Measurements from ENCODE around the gene CAB39L. TPM values are rescaled to one million over a fixed set of nuclear protein-coding genes. Genes with fewer than 3 reads are reported as not detected.

CAB39L gene
- total and polyA plus RNA-seq, 2 of the 4 experiments (the other 2 are of a cell fraction) = 8.5 to 16.7 TPM

DNA sequence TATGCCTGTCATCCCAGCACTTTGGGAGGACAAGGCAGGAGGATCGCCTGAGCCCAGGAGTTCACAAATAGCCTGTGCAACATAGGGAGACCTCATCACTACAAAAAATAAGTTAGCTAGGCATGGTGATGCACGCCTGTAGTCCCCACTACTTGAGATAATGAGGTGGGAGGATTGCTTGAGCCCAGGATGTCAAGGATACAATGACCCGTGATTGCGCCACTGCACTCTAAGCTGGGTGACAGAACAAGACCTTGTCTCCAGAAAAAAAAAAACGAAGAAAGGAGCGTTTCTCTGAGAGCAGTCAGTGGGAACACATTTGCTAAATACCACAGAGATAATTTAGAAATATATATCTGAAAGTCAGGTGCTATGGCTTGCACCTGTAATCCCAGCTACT, 184.3 kb downstream of the CAB39L start:
- DNase-seq = no peak
- no peak for ATAC-seq (ENCODE audit: low read depth)
- H3K14ac ChIP-seq (replicated peaks; ENCODE audit: low read depth, low read length) = no peak overlapping the region
- no peak overlapping the region for H2BK15ac ChIP-seq (ENCODE audit: low read depth, low read length)
- no peak overlapping the region for H3K9ac ChIP-seq (ENCODE audit: low read depth, low read length)
- H4K5ac ChIP-seq (ENCODE audit: low read depth, low read length) = no peak overlapping the region
- H3K18ac ChIP-seq (ENCODE audit: low read depth, low read length) = no peak overlapping the region
- H3K27ac ChIP-seq (ENCODE audit: insufficient read depth, low read length) = no peak overlapping the region
- H4K8ac ChIP-seq (ENCODE audit: low read depth in 2 of 2, low read length in 2 of 2) = no peak overlapping the region
- H2AFZ ChIP-seq (replicated peaks; ENCODE audit: low read length, poor library complexity) = no peak overlapping the region
- no peaks in the 10 kb centered on the region for H4K20me1 ChIP-seq (ENCODE audit: insufficient read depth, low read length)
- in situ Hi-C loops (cut with MboI; ENCODE audit: low sequenced_read_pairs) = no loop called here
- no peaks in the 10 kb centered on the region for H3K9me3 ChIP-seq (ENCODE audit: control insufficient read depth, insufficient read depth, low read length)
- 0 out of 2 replicates have a peak, but pooled peaks cover 2% of the 10 kb centered on the region for H3K9me1 ChIP-seq (ENCODE audit: insufficient read depth, low read length)
- H3K4me3 ChIP-seq (ENCODE audit: insufficient read depth, low read depth, low read length) = no peak overlapping the region
- no peak overlapping the region for H2AK5ac ChIP-seq (ENCODE audit: low read depth, low read length)
- intact Hi-C loops (cut with micrococcal nuclease) = no loop called here
- no peak overlapping the region for H3K23ac ChIP-seq (ENCODE audit: low read depth, low read length)
- TF ChIP-seq MAFK (IDR thresholded peaks at IDR 0.05; ENCODE audit: low read depth, low read length) (no peak), RFX5 (IDR thresholded peaks at IDR 0.05; ENCODE audit: low read depth, low read length) (no peak), BHLHE40 (IDR thresholded peaks at IDR 0.05; ENCODE audit: low read depth, low read length) (no peak), RAD21 (IDR thresholded peaks at IDR 0.05; ENCODE audit: low read length) (no peak), CEBPB (IDR thresholded peaks at IDR 0.05; ENCODE audit: low read depth, low read length) (no peak), CHD1 (IDR thresholded peaks at IDR 0.05; ENCODE audit: low read depth, low read length) (no peak), NFE2L2 (IDR thresholded peaks at IDR 0.05; ENCODE audit: low read depth, low read length) (no peak), MAZ (IDR thresholded peaks at IDR 0.05; ENCODE audit: borderline replicate concordance, low read depth, low read length) (no peak), MXI1 (IDR thresholded peaks at IDR 0.05; ENCODE audit: borderline replicate concordance, low read depth, low read length) (no peak), SMC3 (IDR thresholded peaks at IDR 0.05; ENCODE audit: low read depth, low read length) (no peak), FOS (IDR thresholded peaks at IDR 0.05; ENCODE audit: low read depth, low read length) (no peak), POLR2A (IDR thresholded peaks at IDR 0.05; ENCODE audit: low read depth, low read length) (no peak), RCOR1 (IDR thresholded peaks at IDR 0.05; ENCODE audit: insufficient replicate concordance, low read length) (no peak)
- TF ChIP-seq, protein P1, sequence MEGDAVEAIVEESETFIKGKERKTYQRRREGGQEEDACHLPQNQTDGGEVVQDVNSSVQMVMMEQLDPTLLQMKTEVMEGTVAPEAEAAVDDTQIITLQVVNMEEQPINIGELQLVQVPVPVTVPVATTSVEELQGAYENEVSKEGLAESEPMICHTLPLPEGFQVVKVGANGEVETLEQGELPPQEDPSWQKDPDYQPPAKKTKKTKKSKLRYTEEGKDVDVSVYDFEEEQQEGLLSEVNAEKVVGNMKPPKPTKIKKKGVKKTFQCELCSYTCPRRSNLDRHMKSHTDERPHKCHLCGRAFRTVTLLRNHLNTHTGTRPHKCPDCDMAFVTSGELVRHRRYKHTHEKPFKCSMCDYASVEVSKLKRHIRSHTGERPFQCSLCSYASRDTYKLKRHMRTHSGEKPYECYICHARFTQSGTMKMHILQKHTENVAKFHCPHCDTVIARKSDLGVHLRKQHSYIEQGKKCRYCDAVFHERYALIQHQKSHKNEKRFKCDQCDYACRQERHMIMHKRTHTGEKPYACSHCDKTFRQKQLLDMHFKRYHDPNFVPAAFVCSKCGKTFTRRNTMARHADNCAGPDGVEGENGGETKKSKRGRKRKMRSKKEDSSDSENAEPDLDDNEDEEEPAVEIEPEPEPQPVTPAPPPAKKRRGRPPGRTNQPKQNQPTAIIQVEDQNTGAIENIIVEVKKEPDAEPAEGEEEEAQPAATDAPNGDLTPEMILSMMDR (conservative IDR thresholded peaks at IDR 0.05; ENCODE audit: low read depth, low read length) = no peak
- TF ChIP-seq, protein P2, sequence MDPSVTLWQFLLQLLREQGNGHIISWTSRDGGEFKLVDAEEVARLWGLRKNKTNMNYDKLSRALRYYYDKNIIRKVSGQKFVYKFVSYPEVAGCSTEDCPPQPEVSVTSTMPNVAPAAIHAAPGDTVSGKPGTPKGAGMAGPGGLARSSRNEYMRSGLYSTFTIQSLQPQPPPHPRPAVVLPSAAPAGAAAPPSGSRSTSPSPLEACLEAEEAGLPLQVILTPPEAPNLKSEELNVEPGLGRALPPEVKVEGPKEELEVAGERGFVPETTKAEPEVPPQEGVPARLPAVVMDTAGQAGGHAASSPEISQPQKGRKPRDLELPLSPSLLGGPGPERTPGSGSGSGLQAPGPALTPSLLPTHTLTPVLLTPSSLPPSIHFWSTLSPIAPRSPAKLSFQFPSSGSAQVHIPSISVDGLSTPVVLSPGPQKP (IDR thresholded peaks at IDR 0.05; ENCODE audit: borderline replicate concordance, low read depth, low read length) = no peak
- TF ChIP-seq, protein P3, sequence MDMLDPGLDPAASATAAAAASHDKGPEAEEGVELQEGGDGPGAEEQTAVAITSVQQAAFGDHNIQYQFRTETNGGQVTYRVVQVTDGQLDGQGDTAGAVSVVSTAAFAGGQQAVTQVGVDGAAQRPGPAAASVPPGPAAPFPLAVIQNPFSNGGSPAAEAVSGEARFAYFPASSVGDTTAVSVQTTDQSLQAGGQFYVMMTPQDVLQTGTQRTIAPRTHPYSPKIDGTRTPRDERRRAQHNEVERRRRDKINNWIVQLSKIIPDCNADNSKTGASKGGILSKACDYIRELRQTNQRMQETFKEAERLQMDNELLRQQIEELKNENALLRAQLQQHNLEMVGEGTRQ (IDR thresholded peaks at IDR 0.05; ENCODE audit: low read depth, low read length) = no peak
- H2BK5ac ChIP-seq (ENCODE audit: low read depth, low read length, poor library complexity, severe bottlenecking) = no peak overlapping the region
- H3K4me1 ChIP-seq (ENCODE audit: control insufficient read depth, insufficient read depth, low read length) = no peaks in the 10 kb centered on the region
- dilution Hi-C loops (cut with HindIII; ENCODE audit: low sequenced_read_pairs, unreplicated experiment) = no loop called here
- no peak overlapping the region for H2AK9ac ChIP-seq (replicated peaks; ENCODE audit: low read depth, low read length, poor library complexity)
- no peak overlapping the region for H2BK20ac ChIP-seq (ENCODE audit: low read depth, low read length)
- H3K27me3 ChIP-seq (ENCODE audit: control insufficient read depth, insufficient read depth, low read length) = no peaks in the 10 kb centered on the region
- CTCF ChIA-PET = no interaction called here
- no peak overlapping the region for H2BK120ac ChIP-seq (ENCODE audit: low read depth, low read length)
- no TSS peak for BruUV-seq (replicated peaks)
- H3K36me3 ChIP-seq (ENCODE audit: control insufficient read depth, insufficient read depth, low read length) = peaks cover 23% of the 10 kb centered on the region
- no peaks in the 10 kb centered on the region for H3K79me1 ChIP-seq (ENCODE audit: low read depth in 1 of 2, low read length in 2 of 2)
- no peak overlapping the region for H3K56ac ChIP-seq (ENCODE audit: extremely low read depth, insufficient read depth, low read length)
- H3K4ac ChIP-seq (ENCODE audit: low read depth, low read length) = no peak overlapping the region
- POLR2A ChIA-PET (ENCODE audit: unreplicated experiment) = no interaction called here
- H3K4me2 ChIP-seq (ENCODE audit: low read depth, low read length) = no peak overlapping the region
- WGBS, 2 experiments (ENCODE audit: extremely low coverage in 2 of 2, insufficient read length in 1 of 2) = no CpG with 5 or more reads among the region's 6 CpGs
- H4K91ac ChIP-seq (ENCODE audit: insufficient read depth, low read depth, low read length) = no peak overlapping the region
